Immature natural killer cell (primary cell): ENCODE measurements around the gene ZNF646. TPM values are rescaled to one million over a fixed set of nuclear protein-coding genes. Genes with fewer than 3 reads are reported as not detected.

ENCODE experiments used
- DNase-seq, 3 donors: peaks; one replicate each; pipeline ENCODE4 v3.0.0; 2022; ENCODE audit warnings: mixed read lengths in 1 of 3
- H3K27ac Mint-ChIP-seq, 6 donors: one replicate each; pipeline ENCODE4 v1.8.0; 2020; ENCODE audit warnings: mixed read lengths in 6 of 6, mild to moderate bottlenecking in 5 of 6, inconsistent platforms in 4 of 6, moderate library complexity in 3 of 6
- H3K27me3 Mint-ChIP-seq, 3 donors: one replicate each; pipeline ENCODE4 v1.8.0; 2020 to 2021; ENCODE audit warnings: low read depth in 3 of 3, mild to moderate bottlenecking in 3 of 3, mixed read lengths in 3 of 3, moderate library complexity in 3 of 3, inconsistent platforms in 1 of 3
- H3K36me3 Mint-ChIP-seq, 3 donors: one replicate each; pipeline ENCODE4 v1.8.0; 2020; ENCODE audit warnings: mixed read lengths in 3 of 3, inconsistent platforms in 2 of 3, mild to moderate bottlenecking in 2 of 3
- H3K4me1 Mint-ChIP-seq, 2 donors: one replicate each; pipeline ENCODE4 v1.8.0; 2020; ENCODE audit warnings: inconsistent platforms in 2 of 2, mild to moderate bottlenecking in 2 of 2, mixed read lengths in 2 of 2, moderate library complexity in 1 of 2
- H3K4me3 Mint-ChIP-seq, 5 donors: one replicate each; pipeline ENCODE4 v1.8.0; 2020; ENCODE audit warnings: mild to moderate bottlenecking in 5 of 5, mixed read lengths in 5 of 5, inconsistent platforms in 3 of 5, moderate library complexity in 3 of 5
- H3K9me3 Mint-ChIP-seq, 6 donors: one replicate each; pipeline ENCODE4 v1.8.0; 2020; ENCODE audit warnings: mild to moderate bottlenecking in 6 of 6, mixed read lengths in 6 of 6, inconsistent platforms in 4 of 6, moderate library complexity in 3 of 6
- polyA plus RNA-seq, 3 donors: library from polyadenylated mRNA; unstranded; fragments of 300-500 nt; fragmentation: Illumina TruSeq; gene quantifications; one replicate each; pipeline ENCODE4 v1.2.3, GENCODE V29; 2021

The ZNF646 gene
- polyA plus RNA-seq, 3 donors from 2014 or later = 0.93 to 11.5 (median 2.5) TPM

DNA sequence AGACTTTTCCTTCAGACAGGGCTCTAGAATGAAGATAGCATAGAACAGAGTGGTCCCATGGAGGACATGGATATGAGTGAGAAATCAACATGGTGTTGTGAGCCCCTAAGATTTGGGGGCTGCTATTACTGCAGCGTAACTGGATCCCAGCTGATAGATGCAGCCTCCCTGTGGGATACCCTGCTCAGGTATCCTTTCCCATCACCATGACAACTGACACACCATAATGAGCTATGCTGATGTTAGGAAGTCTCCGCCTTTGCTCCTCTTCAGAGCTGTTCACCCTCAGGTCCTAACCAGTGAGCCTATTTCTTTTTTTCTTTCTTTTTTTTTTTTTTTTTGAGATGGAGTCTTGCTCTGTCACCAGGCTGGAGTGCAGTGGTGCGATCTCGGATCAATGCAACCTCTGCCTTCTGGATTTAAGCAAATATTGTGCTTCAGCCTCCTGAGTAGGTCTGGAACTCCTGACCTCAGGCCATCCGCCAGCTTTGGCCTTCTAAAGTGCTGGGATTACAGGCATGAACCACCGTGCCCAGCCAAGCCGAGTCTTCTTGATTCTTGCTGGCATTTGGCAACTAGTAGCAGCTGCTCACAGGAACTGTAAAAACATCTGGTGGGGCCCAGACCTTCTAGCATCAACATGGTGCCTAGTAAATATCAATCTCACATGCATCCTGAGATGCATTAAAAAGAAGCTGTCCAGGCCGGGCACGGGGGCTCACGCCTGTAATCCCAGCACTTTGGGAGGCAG, 23.8 kb upstream of the ZNF646 start:
- no peak overlapping the region for H3K4me3 Mint-ChIP-seq
- no peaks in the 10 kb centered on the region for H3K9me3 Mint-ChIP-seq
- H3K4me1 Mint-ChIP-seq = peaks cover 0 to 2% of the 10 kb centered on the region in 2 donors
- peaks cover 0 to 3% (median 2%) of the 10 kb centered on the region in 3 donors for H3K27me3 Mint-ChIP-seq
- DNase-seq = no peak
- no peak overlapping the region for H3K27ac Mint-ChIP-seq
- H3K36me3 Mint-ChIP-seq = peaks cover 0 to under 1% (median 0%) of the 10 kb centered on the region in 3 donors

- Mint-ChIP-seq H3K36me3 (peaks cover 0 to 4% (median 0%) of the 10 kb centered on the region in 3 donors), H3K27me3 (peaks cover 0 to 3% (median 2%) of the 10 kb centered on the region in 3 donors), H3K4me3 (no peak overlapping the region), H3K9me3 (no peaks in the 10 kb centered on the region), H3K4me1 (no peaks in the 10 kb centered on the region), H3K27ac (no peak overlapping the region)
- DNase-seq = no peak
Observed at GRCh38 chr16:31052114-31052513, 22.1 kb upstream of the ZNF646 start.

- H3K36me3 Mint-ChIP-seq = peaks cover 0 to 10% (median 3%) of the 10 kb centered on the region in 3 donors
- H3K9me3 Mint-ChIP-seq = no peaks in the 10 kb centered on the region
- no peak overlapping the region for H3K27ac Mint-ChIP-seq
- no peak overlapping the region for H3K4me3 Mint-ChIP-seq
- H3K27me3 Mint-ChIP-seq = peaks cover 0 to 6% (median 2%) of the 10 kb centered on the region in 3 donors
- H3K4me1 Mint-ChIP-seq = peaks cover 7 to 11% of the 10 kb centered on the region in 2 donors
- DNase-seq = no peak
Observed at GRCh38 chr16:31055613-31056012, 18.6 kb upstream of the ZNF646 start.

DNA sequence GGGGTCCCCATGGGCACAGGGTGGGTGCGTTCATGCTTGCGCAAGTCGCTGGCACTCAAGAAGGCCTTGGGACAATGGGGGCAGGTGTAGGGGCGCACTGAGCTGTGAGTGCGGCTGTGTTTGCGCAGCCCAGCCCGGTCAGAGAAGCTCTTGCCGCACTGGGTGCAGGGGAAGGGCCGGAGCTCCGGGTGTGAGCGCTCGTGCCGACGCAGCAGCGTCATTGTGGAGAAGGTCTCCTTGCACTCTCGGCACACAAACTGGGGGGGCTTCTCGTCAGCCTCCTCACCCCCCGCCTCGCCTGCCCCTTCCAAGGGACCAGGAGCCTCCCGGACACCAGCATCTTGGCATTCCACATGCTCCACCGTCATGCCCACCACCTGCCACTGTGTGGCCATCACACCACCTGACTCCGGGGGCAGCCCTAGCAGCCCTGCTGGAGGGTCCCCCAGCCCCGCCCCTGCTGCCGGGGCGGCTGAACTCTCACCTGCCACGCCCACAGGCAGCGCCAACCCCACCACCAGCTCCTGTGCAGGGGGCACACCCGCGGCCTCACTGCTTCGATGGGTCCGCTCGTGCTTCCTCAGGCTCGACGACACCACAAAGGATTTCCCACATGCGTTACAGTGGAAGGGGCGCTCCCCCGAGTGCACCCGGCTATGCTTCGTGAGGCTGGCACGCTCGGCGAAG, 13.0 kb upstream of the ZNF646 start:
- no peak overlapping the region for H3K27ac Mint-ChIP-seq
- H3K9me3 Mint-ChIP-seq = no peaks in the 10 kb centered on the region
- peaks cover 49 to 56% of the 10 kb centered on the region in 2 donors for H3K4me1 Mint-ChIP-seq
- H3K36me3 Mint-ChIP-seq = peaks cover 0 to 8% (median 6%) of the 10 kb centered on the region in 3 donors
- DNase-seq = no peak
- H3K4me3 Mint-ChIP-seq = no peak overlapping the region
- H3K27me3 Mint-ChIP-seq = peaks cover 4 to 9% (median 5%) of the 10 kb centered on the region in 3 donors

- Mint-ChIP-seq H3K4me3 (peak overlapping the region in 4 of 5 donors; percentile 15 to 30 (median 23)), H3K27me3 (peaks cover 4 to 9% (median 5%) of the 10 kb centered on the region in 3 donors), H3K36me3 (peaks cover 0 to 8% (median 6%) of the 10 kb centered on the region in 3 donors), H3K4me1 (peaks cover 56 to 61% of the 10 kb centered on the region in 2 donors), H3K27ac (peak overlapping the region in 1 of 6 donors; percentile 66), H3K9me3 (no peaks in the 10 kb centered on the region)
- DNase-seq = no peak
Observed at GRCh38 chr16:31061813-31062440, 12.3 kb upstream of the ZNF646 start.

- H3K4me1 Mint-ChIP-seq = peaks cover 63 to 67% of the 10 kb centered on the region in 2 donors
- H3K4me3 Mint-ChIP-seq = peak overlapping the region; percentile 83 to 87 (median 86)
- H3K36me3 Mint-ChIP-seq = peaks cover 0 to 8% (median 6%) of the 10 kb centered on the region in 3 donors
- no peaks in the 10 kb centered on the region for H3K9me3 Mint-ChIP-seq
- peak overlapping the region; percentile 79 to 96 (median 93) for H3K27ac Mint-ChIP-seq
- peaks cover 4 to 6% (median 6%) of the 10 kb centered on the region in 3 donors for H3K27me3 Mint-ChIP-seq
- peak in 1 of 3 donors; percentile 25 for DNase-seq
Observed at GRCh38 chr16:31063495-31063842, 10.8 kb upstream of the ZNF646 start.

GRCh38 chr16:31063843-31064611, 10.2 kb upstream of the ZNF646 start:
- peaks cover 4 to 7% (median 6%) of the 10 kb centered on the region in 3 donors for H3K27me3 Mint-ChIP-seq

GRCh38 chr16:31064882-31065461, 9.2 kb upstream of the ZNF646 start:
- Mint-ChIP-seq H3K9me3 (no peaks in the 10 kb centered on the region), H3K4me3 (peak overlapping the region; percentile 83 to 87 (median 86)), H3K4me1 (peaks cover 68 to 69% of the 10 kb centered on the region in 2 donors), H3K27ac (peak overlapping the region; percentile 79 to 96 (median 93)), H3K27me3 (peaks cover 4 to 7% (median 6%) of the 10 kb centered on the region in 3 donors), H3K36me3 (peaks cover 0 to 8% (median 3%) of the 10 kb centered on the region in 3 donors)
- no peak for DNase-seq

More at GRCh38 chr16:31063843-31064611, 10.2 kb upstream of the ZNF646 start:
- peaks cover 66 to 68% of the 10 kb centered on the region in 2 donors for H3K4me1 Mint-ChIP-seq
- H3K4me3 Mint-ChIP-seq = peak overlapping the region; percentile 83 to 87 (median 86)
- peaks cover 0 to 8% (median 6%) of the 10 kb centered on the region in 3 donors for H3K36me3 Mint-ChIP-seq
- H3K9me3 Mint-ChIP-seq = no peaks in the 10 kb centered on the region
- H3K27ac Mint-ChIP-seq = peak overlapping the region; percentile 79 to 96 (median 93)
- peak; percentile 71 to 77 (median 76) for DNase-seq

- H3K36me3 Mint-ChIP-seq = peaks cover 0 to 3% (median 0%) of the 10 kb centered on the region in 3 donors
- DNase-seq = no peak
- H3K27me3 Mint-ChIP-seq = peaks cover 6 to 7% (median 6%) of the 10 kb centered on the region in 3 donors
- peak overlapping the region in 5 of 6 donors; percentile 54 to 81 (median 69) for H3K27ac Mint-ChIP-seq
- no peak overlapping the region for H3K4me3 Mint-ChIP-seq
- peaks cover 61 to 71% of the 10 kb centered on the region in 2 donors for H3K4me1 Mint-ChIP-seq
- H3K9me3 Mint-ChIP-seq = no peaks in the 10 kb centered on the region
Observed at GRCh38 chr16:31067342-31067741, 6.9 kb upstream of the ZNF646 start.

DNA sequence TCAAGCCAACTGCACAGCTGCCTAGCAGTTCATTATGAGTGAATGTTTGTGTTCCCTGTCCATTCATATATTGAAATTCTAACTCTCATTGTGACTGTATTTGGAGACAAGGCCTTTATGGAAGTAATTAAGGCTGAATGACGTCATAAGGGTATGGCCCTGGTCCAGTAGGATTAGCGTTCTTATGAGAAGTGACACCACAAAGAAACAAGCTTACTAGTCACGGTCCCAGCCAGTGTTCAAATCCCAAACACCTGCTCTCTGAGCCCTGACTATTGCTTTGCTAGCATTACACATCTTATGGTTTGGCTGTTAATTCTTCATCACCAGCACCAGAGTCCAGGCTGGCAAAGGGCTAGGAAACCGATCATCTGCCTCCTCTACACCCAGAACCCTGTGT, 2.4 kb upstream of the ZNF646 start:
- Mint-ChIP-seq H3K36me3 (peaks cover 0 to 3% (median 0%) of the 10 kb centered on the region in 3 donors), H3K27ac (peak overlapping the region; percentile 85 to 95 (median 90)), H3K4me1 (peaks cover 45 to 60% of the 10 kb centered on the region in 2 donors), H3K27me3 (peaks cover 2 to 18% (median 17%) of the 10 kb centered on the region in 3 donors), H3K9me3 (no peaks in the 10 kb centered on the region), H3K4me3 (peak overlapping the region; percentile 94 to 96 (median 95))
- DNase-seq = no peak

- Mint-ChIP-seq H3K36me3 (peaks cover 0 to 3% (median 0%) of the 10 kb centered on the region in 3 donors), H3K4me3 (peak overlapping the region; percentile 94 to 96 (median 95)), H3K9me3 (no peaks in the 10 kb centered on the region), H3K27me3 (peaks cover 2 to 18% (median 17%) of the 10 kb centered on the region in 3 donors), H3K4me1 (peaks cover 43 to 53% of the 10 kb centered on the region in 2 donors), H3K27ac (peak overlapping the region; percentile 85 to 95 (median 90))
- no peak for DNase-seq
Observed at GRCh38 chr16:31072540-31073141, 1.6 kb upstream of the ZNF646 start.
